GM12878 (cell line): ENCODE results near the gene LIFR. TPM values are rescaled to one million over a fixed set of nuclear protein-coding genes. Genes with fewer than 3 reads are reported as not detected.

Experiments used
- ATAC-seq: fragments of 200-7000 bp; cut with Tn5 transposase; 3 replicates; pipeline ENCODE4 v1.9.1; 2020; ENCODE audit warnings: mild to moderate bottlenecking, moderate library complexity
- BruUV-seq: library from RNA; stranded (reverse); fragments of 400-500 nt; replicated peaks from 2 replicates; lab custom pipeline; 2021; lab: Mats Ljungman, UMichigan
- CTCF ChIA-PET: fragments of 300-600 bp; sonication (Branson Sonifier 250); formaldehyde crosslinking; extraction: SDS; loops from one replicate; lab custom pipeline; 2021; ENCODE audit warnings: inconsistent platforms; lab: Yijun Ruan, JAX
- POLR2A ChIA-PET: fragments of 350-600 bp; formaldehyde crosslinking; extraction: SDS; loops from one replicate; lab custom pipeline; 2021; ENCODE audit warnings: inconsistent platforms; lab: Charles Lee
- RAD21 ChIA-PET: fragments of 300-600 bp; sonication (Branson Sonifier 250); formaldehyde crosslinking; loops from one replicate; lab custom pipeline; 2023; ENCODE audit warnings: antibody characterized with exemption; ENCODE audit not compliant: unreplicated experiment; lab: Charles Lee
- SMC1A ChIA-PET: fragments of 300-600 bp; sonication (Branson Sonifier 250); formaldehyde crosslinking; loops from one replicate; lab custom pipeline; 2023; ENCODE audit not compliant: unreplicated experiment, uncharacterized antibody; lab: Charles Lee
- DNase-seq: peaks from one replicate; pipeline ENCODE4 v3.0.0-alpha.2; 2011; ENCODE audit warnings: low read depth, low spot score
- FAIRE-seq: peaks from 3 replicates; lab custom pipeline; 2011; peaks lifted over from hg19 to GRCh38; lab: Jason Lieb, UNC
- H2AFZ ChIP-seq: 2 replicates; pipeline ENCODE4 v1.6.0; 2011; ENCODE audit warnings: low read depth, low read length, control low read depth; ENCODE audit not compliant: control insufficient read depth
- H3K27ac ChIP-seq: 2 replicates; pipeline ENCODE4 v1.5.1; 2011; ENCODE audit warnings: control low read depth; ENCODE audit not compliant: control insufficient read depth, insufficient read depth
- H3K27me3 ChIP-seq, 2 experiments: replicated peaks in 1 of 2; 2 replicates each; pipeline versions ENCODE4 v1.6.0 to v1.6.1; 2011; ENCODE audit warnings: low read length in 1 of 2; ENCODE audit not compliant: control insufficient read depth in 2 of 2, insufficient read depth in 2 of 2
- H3K36me3 ChIP-seq, 2 experiments: 2 replicates each; pipeline ENCODE4 v1.5.1; 2011; ENCODE audit warnings: low read length in 1 of 2; ENCODE audit not compliant: control insufficient read depth in 2 of 2, insufficient read depth in 2 of 2
- H3K4me1 ChIP-seq: 2 replicates; pipeline ENCODE4 v1.6.1; 2011; ENCODE audit warnings: mild to moderate bottlenecking, low read length, moderate library complexity, mixed read lengths; ENCODE audit not compliant: control insufficient read depth, insufficient read depth
- H3K4me2 ChIP-seq: 2 replicates; pipeline ENCODE4 v1.6.0; 2011; ENCODE audit warnings: control low read depth; ENCODE audit not compliant: control insufficient read depth, insufficient read depth
- H3K4me3 ChIP-seq: fragments of 200-600 bp; sonication (generic); 2 replicates; pipeline ENCODE4 v1.5.1; 2016
- H3K79me2 ChIP-seq: 2 replicates; pipeline ENCODE4 v1.6.0; 2011; ENCODE audit warnings: low read length; ENCODE audit not compliant: control insufficient read depth, insufficient read depth
- H3K9ac ChIP-seq: 2 replicates; pipeline ENCODE4 v1.8.0; 2011; ENCODE audit warnings: low read length, control low read depth, mixed read lengths; ENCODE audit not compliant: control insufficient read depth, insufficient read depth
- H3K9me3 ChIP-seq: replicated peaks from 3 replicates; pipeline ENCODE4 v1.5.1; 2011; ENCODE audit warnings: mild to moderate bottlenecking, low read length; ENCODE audit not compliant: control insufficient read depth, insufficient read depth
- H4K20me1 ChIP-seq: 2 replicates; pipeline ENCODE4 v1.6.0; 2011; ENCODE audit not compliant: control insufficient read depth, insufficient read depth
- BACH1 ChIP-seq: fragments of 450-650 bp; IDR thresholded peaks from 2 replicates; pipeline ENCODE4 v1.6.1; 2017; ENCODE audit warnings: mild to moderate bottlenecking, borderline replicate concordance
- BCL11A ChIP-seq: IDR thresholded peaks from 2 replicates; pipeline ENCODE4 v1.6.1; 2011; ENCODE audit warnings: low read depth, low read length
- CHD1 ChIP-seq: IDR thresholded peaks from 2 replicates; pipeline ENCODE4 v1.6.1; 2012; ENCODE audit warnings: low read depth, low read length, improper control_type of control experiment
- EED ChIP-seq: sonication (generic); IDR thresholded peaks from 2 replicates; pipeline ENCODE4 v1.6.1; 2016; ENCODE audit warnings: antibody characterized with exemption, low read depth
- FOS ChIP-seq: IDR thresholded peaks from 3 replicates; pipeline ENCODE4 v1.6.1; 2011; ENCODE audit warnings: borderline replicate concordance; ENCODE audit not compliant: insufficient read length; ENCODE audit errors: extremely low read depth
- FOXK2 ChIP-seq: fragments of 450-650 bp; IDR thresholded peaks from 2 replicates; pipeline ENCODE4 v1.6.1; 2017; ENCODE audit warnings: mild to moderate bottlenecking, moderate library complexity
- GABPA ChIP-seq: IDR thresholded peaks from 2 replicates; pipeline ENCODE4 v1.6.1; 2014; ENCODE audit warnings: antibody characterized with exemption, low read depth, mild to moderate bottlenecking, inconsistent platforms
- KAT2A ChIP-seq: conservative IDR thresholded peaks from 2 replicates; pipeline ENCODE4 v1.6.1; 2011; ENCODE audit warnings: low read depth, low read length; ENCODE audit not compliant: control insufficient read depth
- POLR2AphosphoS2 ChIP-seq: IDR thresholded peaks from 2 replicates; pipeline ENCODE4 v1.6.1; 2011; ENCODE audit warnings: low read depth, mild to moderate bottlenecking, low read length, improper control_type of control experiment, moderate library complexity
- TCF12 ChIP-seq: IDR thresholded peaks from 2 replicates; pipeline ENCODE4 v1.6.1; 2011; ENCODE audit warnings: low read depth, mild to moderate bottlenecking, low read length
- ZSCAN29 ChIP-seq: fragments of 450-650 bp; IDR thresholded peaks from 2 replicates; pipeline ENCODE4 v1.6.1; 2017; ENCODE audit warnings: mild to moderate bottlenecking, moderate library complexity
- WGBS: methylation state at CpG from one replicate; pipeline ENCODE4 v1.1.6; 2016; ENCODE audit warnings: low lambda C conversion rate; ENCODE audit not compliant: insufficient replicate concordance, insufficient coverage; ENCODE audit errors: missing lambda C conversion rate; 5-methylcytosine and 5-hydroxymethylcytosine counted together
- in situ Hi-C: fragments of 300-500 bp; cut with MboI; formaldehyde crosslinking; loops from 9 replicates; pipeline ENCODE4 v1.14.3; 2018; ENCODE audit warnings: mixed read lengths
- intact Hi-C: fragments of 100-400 bp; cut with micrococcal nuclease; formaldehyde crosslinking; loops from one replicate; pipeline ENCODE4 v1.14.2; 2022; ENCODE audit not compliant: unreplicated experiment
- polyA plus RNA-seq, 11 experiments: library from polyadenylated mRNA; depleted of rRNA in 4 of 11; unstranded in 6 of 11; stranded (reverse) in 5 of 11; fragments of >200 nt; fragmentation: Nextera tagmentation in 4 of 11; fragmentation: Illumina TruSeq in 1 of 11; extraction: Ambion mirVana in 4 of 11; extraction: Trizol in 1 of 11; gene quantifications; 1 replicate in 1 of 11; 2 replicates in 10 of 11; pipeline versions ENCODE4 v1.2.1 to v1.2.3, GENCODE V29; 2011 to 2016; ENCODE audit warnings: inconsistent platforms in 2 of 11, missing spikeins in 2 of 11, low read depth in 1 of 11
- total RNA-seq, 4 experiments: library from RNA; depleted of rRNA in 3 of 4; stranded (reverse); fragments of >200 nt in 3 of 4; fragmentation: Illumina TruSeq in 1 of 4; extraction: Trizol in 1 of 4; gene quantifications; 2 replicates each; pipeline versions ENCODE4 v1.2.1 to v1.2.3, GENCODE V29; 2013 to 2021
- TF ChIP-seq, protein P1 (sequence below): fragments of 450-650 bp; IDR thresholded peaks from 2 replicates; pipeline ENCODE4 v1.6.1; 2018; ENCODE audit warnings: borderline replicate concordance, mild to moderate bottlenecking; ENCODE audit not compliant: partially characterized antibody
- TF ChIP-seq, protein P2 (sequence below), 3 experiments: IDR thresholded peaks in 2 of 3; conservative IDR thresholded peaks in 1 of 3; 2 replicates each; pipeline ENCODE4 v1.5.1; 2011; ENCODE audit warnings: low read depth in 3 of 3, low read length in 3 of 3, mild to moderate bottlenecking in 3 of 3, control low read depth in 2 of 3, moderate library complexity in 2 of 3, inconsistent platforms in 1 of 3, mixed read lengths in 1 of 3; ENCODE audit not compliant: control insufficient read depth in 2 of 3, insufficient read depth in 1 of 3; ENCODE audit errors: extremely low read depth in 1 of 3

Gene LIFR
- total and polyA plus RNA-seq, 10 of the 15 experiments (the other 5 are each of a cell fraction or from before 2014, with no cell fraction given), result 0.10 TPM; not detected in 9

DNA sequence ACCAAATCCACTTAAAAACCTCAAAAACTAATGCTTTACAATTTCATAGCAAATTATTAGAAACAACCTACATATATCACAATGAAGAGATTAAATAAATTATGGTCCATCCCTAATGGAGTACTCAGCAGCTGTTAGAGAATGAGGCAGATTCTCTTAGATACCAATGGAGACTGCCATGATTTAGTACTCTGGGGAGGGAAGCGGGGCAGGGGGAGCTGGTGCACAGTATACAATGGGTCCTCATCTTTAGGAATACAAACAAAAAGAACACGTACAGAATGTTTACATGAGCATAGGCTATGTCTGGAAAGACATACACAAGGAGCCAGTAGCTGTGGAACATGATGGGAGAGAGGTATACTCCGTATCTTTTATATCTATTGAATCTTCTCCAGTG, 2.0 kb downstream of the LIFR start:
- WGBS, result 46% methylated on average over 3 of the region's 3 CpGs
- H3K9me3 ChIP-seq, result no peaks in the 10 kb centered on the region
- H3K27me3 ChIP-seq, result peaks cover 5 to 11% of the 10 kb centered on the region in 2 experiments; a peak in 2 of 4 replicates
- no peaks in the 10 kb centered on the region for H3K36me3 ChIP-seq
- CTCF ChIA-PET, result interaction anchor here (0.7 to 3.9 kb wide), 2 partner anchors 113 to 166 kb away, joined by 3 to 14 read pairs; no protein-coding TSS in a partner anchor
- FAIRE-seq (no peak), DNase-seq (no peak), ATAC-seq (no peak)
- RAD21 ChIA-PET, result interaction anchor here (1.2 kb wide), 1 partner anchor 112 kb away, joined by 5 read pairs; no protein-coding TSS in a partner anchor
- H3K27ac ChIP-seq, result no peak overlapping the region
- no peaks in the 10 kb centered on the region for H3K4me1 ChIP-seq
- H3K4me2 ChIP-seq, result no peak overlapping the region
- H3K9ac ChIP-seq, result no peak overlapping the region
- no peaks in the 10 kb centered on the region for H3K79me2 ChIP-seq
- TF ChIP-seq, protein P1, sequence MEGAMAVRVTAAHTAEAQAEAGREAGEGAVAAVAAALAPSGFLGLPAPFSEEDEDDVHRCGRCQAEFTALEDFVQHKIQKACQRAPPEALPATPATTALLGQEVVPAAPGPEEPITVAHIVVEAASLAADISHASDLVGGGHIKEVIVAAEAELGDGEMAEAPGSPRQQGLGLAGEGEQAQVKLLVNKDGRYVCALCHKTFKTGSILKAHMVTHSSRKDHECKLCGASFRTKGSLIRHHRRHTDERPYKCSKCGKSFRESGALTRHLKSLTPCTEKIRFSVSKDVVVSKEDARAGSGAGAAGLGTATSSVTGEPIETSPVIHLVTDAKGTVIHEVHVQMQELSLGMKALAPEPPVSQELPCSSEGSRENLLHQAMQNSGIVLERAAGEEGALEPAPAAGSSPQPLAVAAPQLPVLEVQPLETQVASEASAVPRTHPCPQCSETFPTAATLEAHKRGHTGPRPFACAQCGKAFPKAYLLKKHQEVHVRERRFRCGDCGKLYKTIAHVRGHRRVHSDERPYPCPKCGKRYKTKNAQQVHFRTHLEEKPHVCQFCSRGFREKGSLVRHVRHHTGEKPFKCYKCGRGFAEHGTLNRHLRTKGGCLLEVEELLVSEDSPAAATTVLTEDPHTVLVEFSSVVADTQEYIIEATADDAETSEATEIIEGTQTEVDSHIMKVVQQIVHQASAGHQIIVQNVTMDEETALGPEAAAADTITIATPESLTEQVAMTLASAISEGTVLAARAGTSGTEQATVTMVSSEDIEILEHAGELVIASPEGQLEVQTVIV, result no peak
- H3K4me3 ChIP-seq, result no peak overlapping the region
- SMC1A ChIA-PET, result no interaction called here
- no TSS peak for BruUV-seq
- POLR2A ChIA-PET, result no interaction called here
- in situ Hi-C loops (no loop called here), intact Hi-C loops (no loop called here)
- H4K20me1 ChIP-seq, result no peaks in the 10 kb centered on the region
- H2AFZ ChIP-seq, result no peak overlapping the region

DNA sequence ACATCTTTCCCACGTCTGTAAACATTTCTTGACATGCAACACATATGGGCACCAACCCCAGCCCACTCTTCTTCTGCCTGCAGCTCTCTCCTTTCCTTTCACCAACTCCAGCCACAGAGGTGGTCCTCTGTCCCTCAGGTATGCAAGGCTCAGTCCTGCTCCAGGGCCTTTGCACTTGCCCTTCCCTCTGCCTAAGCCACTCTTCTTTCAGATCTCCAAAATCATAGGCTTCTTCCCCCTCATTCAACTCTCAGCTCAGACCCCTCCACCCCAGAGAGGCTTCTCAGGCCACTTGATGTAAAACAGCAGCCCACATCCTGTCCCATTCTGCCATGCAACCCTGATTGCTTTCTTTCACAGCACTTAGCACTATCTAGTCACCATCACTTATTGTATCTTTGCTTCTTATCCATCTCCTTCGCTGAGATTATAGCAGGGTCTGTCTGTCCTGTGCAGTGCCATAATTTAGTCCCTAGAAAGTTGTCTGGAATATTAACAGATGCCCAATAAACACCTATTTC, 3.4 kb downstream of the LIFR start:
- Histone ChIP-seq H4K20me1 (no peaks in the 10 kb centered on the region), H3K4me3 (no peak overlapping the region), H3K36me3 (no peaks in the 10 kb centered on the region), H3K79me2 (no peaks in the 10 kb centered on the region), H3K4me1 (no peaks in the 10 kb centered on the region), H3K27ac (no peak overlapping the region), H3K4me2 (no peak overlapping the region), H3K27me3 (peaks cover 5 to 11% of the 10 kb centered on the region in 2 experiments; a peak in 2 of 4 replicates), H3K9ac (no peak overlapping the region), H3K9me3 (no peaks in the 10 kb centered on the region), H2AFZ (no peak overlapping the region)
- no TSS peak for BruUV-seq
- WGBS, result 0% methylated on average over 2 of the region's 2 CpGs
- RAD21 ChIA-PET, result interaction anchor here (1.2 kb wide), 1 partner anchor 112 kb away, joined by 3 read pairs; no protein-coding TSS in a partner anchor
- in situ Hi-C loops (no loop called here), intact Hi-C loops (no loop called here)
- CTCF ChIA-PET, result interaction anchor here (0.8 to 3.9 kb wide), 2 partner anchors 111 to 1140 kb away, joined by 3 to 14 read pairs; no protein-coding TSS in a partner anchor
- POLR2A ChIA-PET, result no interaction called here
- SMC1A ChIA-PET, result interaction anchor here (2.8 kb wide), 1 partner anchor 111 kb away, joined by 13 read pairs; no protein-coding TSS in a partner anchor
- ATAC-seq (no peak), FAIRE-seq (no peak), DNase-seq (no peak)
- no peak for TF ChIP-seq BACH1
- TF ChIP-seq GABPA, result no peak
- TF ChIP-seq ZSCAN29, result no peak
- TF ChIP-seq KAT2A, result no peak
- TF ChIP-seq, protein P2, sequence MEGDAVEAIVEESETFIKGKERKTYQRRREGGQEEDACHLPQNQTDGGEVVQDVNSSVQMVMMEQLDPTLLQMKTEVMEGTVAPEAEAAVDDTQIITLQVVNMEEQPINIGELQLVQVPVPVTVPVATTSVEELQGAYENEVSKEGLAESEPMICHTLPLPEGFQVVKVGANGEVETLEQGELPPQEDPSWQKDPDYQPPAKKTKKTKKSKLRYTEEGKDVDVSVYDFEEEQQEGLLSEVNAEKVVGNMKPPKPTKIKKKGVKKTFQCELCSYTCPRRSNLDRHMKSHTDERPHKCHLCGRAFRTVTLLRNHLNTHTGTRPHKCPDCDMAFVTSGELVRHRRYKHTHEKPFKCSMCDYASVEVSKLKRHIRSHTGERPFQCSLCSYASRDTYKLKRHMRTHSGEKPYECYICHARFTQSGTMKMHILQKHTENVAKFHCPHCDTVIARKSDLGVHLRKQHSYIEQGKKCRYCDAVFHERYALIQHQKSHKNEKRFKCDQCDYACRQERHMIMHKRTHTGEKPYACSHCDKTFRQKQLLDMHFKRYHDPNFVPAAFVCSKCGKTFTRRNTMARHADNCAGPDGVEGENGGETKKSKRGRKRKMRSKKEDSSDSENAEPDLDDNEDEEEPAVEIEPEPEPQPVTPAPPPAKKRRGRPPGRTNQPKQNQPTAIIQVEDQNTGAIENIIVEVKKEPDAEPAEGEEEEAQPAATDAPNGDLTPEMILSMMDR (IDR thresholded peaks at IDR 0.05 in 2 of 3, conservative IDR thresholded peaks at IDR 0.05 in 1 of 3; ENCODE audit: control insufficient read depth in 2 of 3, extremely low read depth in 1 of 3, insufficient read depth in 1 of 3, low read depth in 3 of 3, low read length in 3 of 3), result no peak
- TF ChIP-seq FOXK2, result no peak
- no peak for TF ChIP-seq FOS
- TF ChIP-seq POLR2AphosphoS2, result no peak
- no peak for TF ChIP-seq TCF12
- TF ChIP-seq BCL11A, result no peak
- TF ChIP-seq CHD1, result no peak
- no peak for TF ChIP-seq EED
